Measurements from ENCODE around the gene VCL.

Gene VCL

DNA sequence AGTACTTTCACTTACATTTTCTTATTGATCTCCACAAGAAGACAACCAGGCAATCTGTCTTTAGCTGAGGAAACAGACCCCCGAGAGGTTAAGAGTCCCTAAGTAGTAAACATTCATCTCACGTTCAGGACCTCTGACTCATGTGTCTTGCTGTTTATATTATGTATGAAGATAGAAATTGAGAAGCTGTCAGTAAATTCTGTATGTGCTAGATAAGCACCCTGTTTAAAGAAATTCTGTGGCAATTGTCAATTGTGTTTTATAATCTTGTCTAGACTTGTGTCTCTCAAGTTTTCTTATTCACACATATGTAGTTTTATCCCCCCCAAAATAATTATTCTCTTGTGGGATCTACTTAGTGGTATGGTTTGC is 167.6 kb downstream of the VCL start:
- Mint-ChIP-seq H3K4me3 (no peak overlapping the region), H3K9me3 (ENCODE audit: low read depth) (no peaks in the 10 kb centered on the region), H3K4me1 (ENCODE audit: low read depth) (peaks cover 30% of the 10 kb centered on the region), H3K27ac (no peak overlapping the region), H3K27me3 (no peaks in the 10 kb centered on the region), H3K36me3 (peaks cover 2% of the 10 kb centered on the region)

DNA sequence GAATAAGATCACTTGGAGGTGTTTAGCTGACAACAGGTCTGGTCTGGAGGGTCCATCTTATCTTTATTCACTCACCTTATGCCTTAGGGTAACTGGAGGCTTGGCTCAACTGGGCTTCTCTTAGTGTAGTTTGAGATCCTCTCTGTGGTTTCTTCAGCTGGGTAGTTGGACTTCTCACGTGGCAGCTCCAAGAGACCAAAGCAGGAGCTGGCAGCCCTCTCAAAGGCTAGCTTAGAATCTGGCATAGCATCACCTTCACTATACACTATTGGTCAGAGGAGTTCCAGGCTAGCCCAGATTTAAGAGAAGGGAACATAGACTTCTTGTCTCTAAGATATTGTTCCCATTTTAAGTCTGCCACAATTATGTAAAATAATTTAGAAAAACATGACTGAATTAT is 169.5 kb downstream of the VCL start:
- H3K27me3 Mint-ChIP-seq, result no peaks in the 10 kb centered on the region
- H3K4me3 Mint-ChIP-seq, result no peak overlapping the region
- H3K27ac Mint-ChIP-seq, result no peak overlapping the region
- peaks cover 2% of the 10 kb centered on the region for H3K36me3 Mint-ChIP-seq
- H3K4me1 Mint-ChIP-seq (ENCODE audit: low read depth), result peaks cover 32% of the 10 kb centered on the region
- no peaks in the 10 kb centered on the region for H3K9me3 Mint-ChIP-seq (ENCODE audit: low read depth)

All from activated naive CD8-positive, alpha-beta T cell (primary cell).